ENCODE data around the gene SPIRE1.

DNA sequence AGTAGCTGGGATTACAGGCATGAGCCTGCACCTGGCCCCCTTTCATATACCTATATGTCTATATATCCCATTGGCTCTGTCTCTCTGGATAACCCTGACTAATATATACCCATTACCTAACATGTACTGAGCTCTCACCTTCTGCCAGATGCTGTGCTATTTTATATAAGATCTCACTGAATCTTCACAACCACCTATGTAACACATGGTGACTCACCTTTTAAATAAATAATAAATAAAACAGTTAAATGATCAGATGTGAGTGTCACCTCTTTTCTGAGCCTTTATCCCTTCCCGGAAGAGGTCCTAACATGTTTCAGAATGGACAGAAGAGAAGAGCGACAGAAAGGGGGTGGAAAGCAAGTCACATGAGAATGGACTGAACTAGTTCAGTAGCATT lies 123.1 kb downstream of the SPIRE1 start:
- no peak for TF ChIP-seq EZH2 (IDR thresholded peaks at IDR 0.05; ENCODE audit: borderline replicate concordance, insufficient read depth, low read length, poor library complexity, severe bottlenecking)
- TF ChIP-seq, protein P1, sequence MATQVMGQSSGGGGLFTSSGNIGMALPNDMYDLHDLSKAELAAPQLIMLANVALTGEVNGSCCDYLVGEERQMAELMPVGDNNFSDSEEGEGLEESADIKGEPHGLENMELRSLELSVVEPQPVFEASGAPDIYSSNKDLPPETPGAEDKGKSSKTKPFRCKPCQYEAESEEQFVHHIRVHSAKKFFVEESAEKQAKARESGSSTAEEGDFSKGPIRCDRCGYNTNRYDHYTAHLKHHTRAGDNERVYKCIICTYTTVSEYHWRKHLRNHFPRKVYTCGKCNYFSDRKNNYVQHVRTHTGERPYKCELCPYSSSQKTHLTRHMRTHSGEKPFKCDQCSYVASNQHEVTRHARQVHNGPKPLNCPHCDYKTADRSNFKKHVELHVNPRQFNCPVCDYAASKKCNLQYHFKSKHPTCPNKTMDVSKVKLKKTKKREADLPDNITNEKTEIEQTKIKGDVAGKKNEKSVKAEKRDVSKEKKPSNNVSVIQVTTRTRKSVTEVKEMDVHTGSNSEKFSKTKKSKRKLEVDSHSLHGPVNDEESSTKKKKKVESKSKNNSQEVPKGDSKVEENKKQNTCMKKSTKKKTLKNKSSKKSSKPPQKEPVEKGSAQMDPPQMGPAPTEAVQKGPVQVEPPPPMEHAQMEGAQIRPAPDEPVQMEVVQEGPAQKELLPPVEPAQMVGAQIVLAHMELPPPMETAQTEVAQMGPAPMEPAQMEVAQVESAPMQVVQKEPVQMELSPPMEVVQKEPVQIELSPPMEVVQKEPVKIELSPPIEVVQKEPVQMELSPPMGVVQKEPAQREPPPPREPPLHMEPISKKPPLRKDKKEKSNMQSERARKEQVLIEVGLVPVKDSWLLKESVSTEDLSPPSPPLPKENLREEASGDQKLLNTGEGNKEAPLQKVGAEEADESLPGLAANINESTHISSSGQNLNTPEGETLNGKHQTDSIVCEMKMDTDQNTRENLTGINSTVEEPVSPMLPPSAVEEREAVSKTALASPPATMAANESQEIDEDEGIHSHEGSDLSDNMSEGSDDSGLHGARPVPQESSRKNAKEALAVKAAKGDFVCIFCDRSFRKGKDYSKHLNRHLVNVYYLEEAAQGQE (IDR thresholded peaks at IDR 0.05; ENCODE audit: borderline replicate concordance) = no peak

All from neural cell (in vitro differentiated cells).